GM12878 (cell line): ENCODE measurements around the gene AIP.

ENCODE experiments used
- BHLHE40 ChIP-seq, 2 experiments: fragments of 450-650 bp in 1 of 2; IDR thresholded peaks; 2 replicates each; pipeline ENCODE4 v1.6.1; 2011 to 2017; ENCODE audit warnings: low read depth in 2 of 2, borderline replicate concordance in 1 of 2, improper control_type of control experiment in 1 of 2, low read length in 1 of 2, mild to moderate bottlenecking in 1 of 2
- EP300 ChIP-seq, 2 experiments: fragments of 150-350 bp in 1 of 2; IDR thresholded peaks; 2 replicates each; pipeline ENCODE4 v1.6.1; 2011 to 2012; ENCODE audit warnings: low read depth in 2 of 2, low read length in 2 of 2, borderline replicate concordance in 1 of 2, improper control_type of control experiment in 1 of 2, inconsistent platforms in 1 of 2; ENCODE audit not compliant: control insufficient read depth in 1 of 2
- NR2C2 ChIP-seq: IDR thresholded peaks from 2 replicates; pipeline ENCODE4 v1.6.1; 2011; ENCODE audit warnings: borderline replicate concordance, low read depth; ENCODE audit not compliant: control insufficient read depth, insufficient read length
- POLR2A ChIP-seq: IDR thresholded peaks from 2 replicates; pipeline ENCODE4 v1.6.1; 2011; ENCODE audit warnings: low read depth, mild to moderate bottlenecking, low read length
- POLR2AphosphoS2 ChIP-seq: IDR thresholded peaks from 2 replicates; pipeline ENCODE4 v1.6.1; 2011; ENCODE audit warnings: low read depth, mild to moderate bottlenecking, low read length, improper control_type of control experiment, moderate library complexity
- RAD21 ChIP-seq: IDR thresholded peaks from 2 replicates; pipeline ENCODE4 v1.6.1; 2011; ENCODE audit warnings: mild to moderate bottlenecking, low read depth, low read length, moderate library complexity; ENCODE audit not compliant: insufficient read depth
- RFX5 ChIP-seq: IDR thresholded peaks from 2 replicates; pipeline ENCODE4 v1.6.1; 2011; ENCODE audit warnings: low read depth, low read length, improper control_type of control experiment
- SIN3A ChIP-seq: IDR thresholded peaks from 2 replicates; pipeline ENCODE4 v1.6.1; 2012; ENCODE audit warnings: low read depth, low read length, improper control_type of control experiment
- TAF1 ChIP-seq: IDR thresholded peaks from 2 replicates; pipeline ENCODE4 v1.6.1; 2011; ENCODE audit warnings: mild to moderate bottlenecking, low read depth, low read length, borderline replicate concordance
- ZNF217 ChIP-seq: fragments of 450-650 bp; IDR thresholded peaks from 2 replicates; pipeline ENCODE4 v1.6.1; 2017; ENCODE audit warnings: antibody characterized with exemption, mild to moderate bottlenecking
- TF ChIP-seq, protein P1 (sequence below), 3 experiments: IDR thresholded peaks in 2 of 3; conservative IDR thresholded peaks in 1 of 3; 2 replicates each; pipeline ENCODE4 v1.5.1; 2011; ENCODE audit warnings: low read depth in 3 of 3, low read length in 3 of 3, mild to moderate bottlenecking in 3 of 3, control low read depth in 2 of 3, moderate library complexity in 2 of 3, inconsistent platforms in 1 of 3, mixed read lengths in 1 of 3; ENCODE audit not compliant: control insufficient read depth in 2 of 3, insufficient read depth in 1 of 3; ENCODE audit errors: extremely low read depth in 1 of 3
- TF ChIP-seq, protein P2 (sequence below): IDR thresholded peaks from 2 replicates; pipeline ENCODE4 v1.6.1; 2011; ENCODE audit warnings: mild to moderate bottlenecking, low read depth, low read length, moderate library complexity; ENCODE audit not compliant: insufficient replicate concordance
- TF ChIP-seq, protein P3 (sequence below): IDR thresholded peaks from 2 replicates; pipeline ENCODE4 v1.6.1; 2012; ENCODE audit warnings: mild to moderate bottlenecking, low read depth, low read length
- TF ChIP-seq, protein P4 (sequence below): fragments of 450-650 bp; IDR thresholded peaks from 2 replicates; pipeline ENCODE4 v1.6.1; 2017; ENCODE audit warnings: mild to moderate bottlenecking, low read depth, inconsistent platforms; ENCODE audit not compliant: poor library complexity, severe bottlenecking

DNA sequence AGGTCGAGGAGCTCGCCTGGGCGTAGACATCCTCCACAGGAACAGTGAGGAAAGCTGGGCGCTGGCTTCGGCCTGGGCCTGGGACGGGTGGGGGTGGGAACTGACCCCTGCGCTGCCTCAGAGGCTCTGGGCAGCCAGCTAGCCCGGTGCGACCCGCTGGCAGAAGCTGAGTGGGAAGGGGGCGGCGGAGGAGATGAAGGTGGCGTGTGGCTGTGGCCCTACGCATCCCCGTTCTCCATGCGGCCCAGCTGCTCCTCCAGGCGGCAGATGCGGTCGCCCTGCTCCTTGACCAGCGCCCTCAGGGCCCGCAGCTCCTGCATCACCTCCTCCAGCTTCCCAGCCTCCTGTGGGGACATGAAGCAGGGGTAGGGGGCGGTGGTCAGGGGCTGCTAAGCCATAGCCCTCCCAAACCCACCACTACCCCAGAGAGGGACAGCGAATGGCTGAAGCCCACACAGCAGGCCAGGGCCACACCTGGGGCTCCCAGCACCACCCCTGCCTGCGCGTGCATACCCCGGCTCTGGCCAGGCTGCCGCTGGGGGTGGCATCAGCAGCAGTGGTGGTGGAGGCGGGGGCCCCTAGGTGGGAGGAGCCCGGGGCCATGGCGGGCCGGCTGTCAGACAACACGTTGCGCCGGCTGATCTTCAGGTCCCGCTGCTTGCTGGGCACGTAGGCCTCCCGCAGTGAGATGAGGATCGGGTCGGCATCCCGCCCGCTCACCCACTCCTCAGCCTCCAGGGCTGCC lies 44.5 kb upstream of the AIP start:
- no peak for TF ChIP-seq POLR2AphosphoS2
- TF ChIP-seq, protein P1, sequence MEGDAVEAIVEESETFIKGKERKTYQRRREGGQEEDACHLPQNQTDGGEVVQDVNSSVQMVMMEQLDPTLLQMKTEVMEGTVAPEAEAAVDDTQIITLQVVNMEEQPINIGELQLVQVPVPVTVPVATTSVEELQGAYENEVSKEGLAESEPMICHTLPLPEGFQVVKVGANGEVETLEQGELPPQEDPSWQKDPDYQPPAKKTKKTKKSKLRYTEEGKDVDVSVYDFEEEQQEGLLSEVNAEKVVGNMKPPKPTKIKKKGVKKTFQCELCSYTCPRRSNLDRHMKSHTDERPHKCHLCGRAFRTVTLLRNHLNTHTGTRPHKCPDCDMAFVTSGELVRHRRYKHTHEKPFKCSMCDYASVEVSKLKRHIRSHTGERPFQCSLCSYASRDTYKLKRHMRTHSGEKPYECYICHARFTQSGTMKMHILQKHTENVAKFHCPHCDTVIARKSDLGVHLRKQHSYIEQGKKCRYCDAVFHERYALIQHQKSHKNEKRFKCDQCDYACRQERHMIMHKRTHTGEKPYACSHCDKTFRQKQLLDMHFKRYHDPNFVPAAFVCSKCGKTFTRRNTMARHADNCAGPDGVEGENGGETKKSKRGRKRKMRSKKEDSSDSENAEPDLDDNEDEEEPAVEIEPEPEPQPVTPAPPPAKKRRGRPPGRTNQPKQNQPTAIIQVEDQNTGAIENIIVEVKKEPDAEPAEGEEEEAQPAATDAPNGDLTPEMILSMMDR (IDR thresholded peaks at IDR 0.05 in 2 of 3, conservative IDR thresholded peaks at IDR 0.05 in 1 of 3; ENCODE audit: control insufficient read depth in 2 of 3, extremely low read depth in 1 of 3, insufficient read depth in 1 of 3, low read depth in 3 of 3, low read length in 3 of 3), result peak in 1 of 3 experiments; percentile 28; a peak in 1 of 6 replicates
- TF ChIP-seq, protein P2, sequence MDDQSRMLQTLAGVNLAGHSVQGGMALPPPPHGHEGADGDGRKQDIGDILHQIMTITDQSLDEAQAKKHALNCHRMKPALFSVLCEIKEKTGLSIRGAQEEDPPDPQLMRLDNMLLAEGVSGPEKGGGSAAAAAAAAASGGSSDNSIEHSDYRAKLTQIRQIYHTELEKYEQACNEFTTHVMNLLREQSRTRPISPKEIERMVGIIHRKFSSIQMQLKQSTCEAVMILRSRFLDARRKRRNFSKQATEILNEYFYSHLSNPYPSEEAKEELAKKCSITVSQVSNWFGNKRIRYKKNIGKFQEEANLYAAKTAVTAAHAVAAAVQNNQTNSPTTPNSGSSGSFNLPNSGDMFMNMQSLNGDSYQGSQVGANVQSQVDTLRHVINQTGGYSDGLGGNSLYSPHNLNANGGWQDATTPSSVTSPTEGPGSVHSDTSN, result no peak
- TF ChIP-seq, protein P3, sequence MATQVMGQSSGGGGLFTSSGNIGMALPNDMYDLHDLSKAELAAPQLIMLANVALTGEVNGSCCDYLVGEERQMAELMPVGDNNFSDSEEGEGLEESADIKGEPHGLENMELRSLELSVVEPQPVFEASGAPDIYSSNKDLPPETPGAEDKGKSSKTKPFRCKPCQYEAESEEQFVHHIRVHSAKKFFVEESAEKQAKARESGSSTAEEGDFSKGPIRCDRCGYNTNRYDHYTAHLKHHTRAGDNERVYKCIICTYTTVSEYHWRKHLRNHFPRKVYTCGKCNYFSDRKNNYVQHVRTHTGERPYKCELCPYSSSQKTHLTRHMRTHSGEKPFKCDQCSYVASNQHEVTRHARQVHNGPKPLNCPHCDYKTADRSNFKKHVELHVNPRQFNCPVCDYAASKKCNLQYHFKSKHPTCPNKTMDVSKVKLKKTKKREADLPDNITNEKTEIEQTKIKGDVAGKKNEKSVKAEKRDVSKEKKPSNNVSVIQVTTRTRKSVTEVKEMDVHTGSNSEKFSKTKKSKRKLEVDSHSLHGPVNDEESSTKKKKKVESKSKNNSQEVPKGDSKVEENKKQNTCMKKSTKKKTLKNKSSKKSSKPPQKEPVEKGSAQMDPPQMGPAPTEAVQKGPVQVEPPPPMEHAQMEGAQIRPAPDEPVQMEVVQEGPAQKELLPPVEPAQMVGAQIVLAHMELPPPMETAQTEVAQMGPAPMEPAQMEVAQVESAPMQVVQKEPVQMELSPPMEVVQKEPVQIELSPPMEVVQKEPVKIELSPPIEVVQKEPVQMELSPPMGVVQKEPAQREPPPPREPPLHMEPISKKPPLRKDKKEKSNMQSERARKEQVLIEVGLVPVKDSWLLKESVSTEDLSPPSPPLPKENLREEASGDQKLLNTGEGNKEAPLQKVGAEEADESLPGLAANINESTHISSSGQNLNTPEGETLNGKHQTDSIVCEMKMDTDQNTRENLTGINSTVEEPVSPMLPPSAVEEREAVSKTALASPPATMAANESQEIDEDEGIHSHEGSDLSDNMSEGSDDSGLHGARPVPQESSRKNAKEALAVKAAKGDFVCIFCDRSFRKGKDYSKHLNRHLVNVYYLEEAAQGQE, result no peak
- no peak for TF ChIP-seq RFX5
- peak; percentile 81 for TF ChIP-seq POLR2A
- no peak; the same call in 1 of the 2 replicates for TF ChIP-seq SIN3A
- TF ChIP-seq EP300 (IDR thresholded peaks at IDR 0.05; ENCODE audit: borderline replicate concordance in 1 of 2, control insufficient read depth in 1 of 2, low read depth in 2 of 2, low read length in 2 of 2), result no peak
- TF ChIP-seq BHLHE40 (IDR thresholded peaks at IDR 0.05; ENCODE audit: borderline replicate concordance in 1 of 2, low read depth in 2 of 2, low read length in 1 of 2), result peak; percentile 42 to 83; a peak in 3 of 4 replicates
- TF ChIP-seq, protein P4, sequence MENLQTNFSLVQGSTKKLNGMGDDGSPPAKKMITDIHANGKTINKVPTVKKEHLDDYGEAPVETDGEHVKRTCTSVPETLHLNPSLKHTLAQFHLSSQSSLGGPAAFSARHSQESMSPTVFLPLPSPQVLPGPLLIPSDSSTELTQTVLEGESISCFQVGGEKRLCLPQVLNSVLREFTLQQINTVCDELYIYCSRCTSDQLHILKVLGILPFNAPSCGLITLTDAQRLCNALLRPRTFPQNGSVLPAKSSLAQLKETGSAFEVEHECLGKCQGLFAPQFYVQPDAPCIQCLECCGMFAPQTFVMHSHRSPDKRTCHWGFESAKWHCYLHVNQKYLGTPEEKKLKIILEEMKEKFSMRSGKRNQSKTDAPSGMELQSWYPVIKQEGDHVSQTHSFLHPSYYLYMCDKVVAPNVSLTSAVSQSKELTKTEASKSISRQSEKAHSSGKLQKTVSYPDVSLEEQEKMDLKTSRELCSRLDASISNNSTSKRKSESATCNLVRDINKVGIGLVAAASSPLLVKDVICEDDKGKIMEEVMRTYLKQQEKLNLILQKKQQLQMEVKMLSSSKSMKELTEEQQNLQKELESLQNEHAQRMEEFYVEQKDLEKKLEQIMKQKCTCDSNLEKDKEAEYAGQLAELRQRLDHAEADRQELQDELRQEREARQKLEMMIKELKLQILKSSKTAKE, result no peak
- no peak for TF ChIP-seq ZNF217
- no peak for TF ChIP-seq RAD21
- TF ChIP-seq TAF1, result no peak
- TF ChIP-seq NR2C2, result no peak
